Epidermal melanocyte (primary cell): Measurements from ENCODE around the gene DYNC1LI1.
"Not testable (repeated sequence)": the region's sequence is repeated elsewhere in the genome, so short reads cannot be mapped to it uniquely, and the experiment has no call there.

Source experiments
- DNase-seq: peaks from one replicate; pipeline ENCODE4 v3.0.0; 2011; ENCODE audit warnings: low spot score; ENCODE audit not compliant: insufficient read length

Gene DYNC1LI1

DNA sequence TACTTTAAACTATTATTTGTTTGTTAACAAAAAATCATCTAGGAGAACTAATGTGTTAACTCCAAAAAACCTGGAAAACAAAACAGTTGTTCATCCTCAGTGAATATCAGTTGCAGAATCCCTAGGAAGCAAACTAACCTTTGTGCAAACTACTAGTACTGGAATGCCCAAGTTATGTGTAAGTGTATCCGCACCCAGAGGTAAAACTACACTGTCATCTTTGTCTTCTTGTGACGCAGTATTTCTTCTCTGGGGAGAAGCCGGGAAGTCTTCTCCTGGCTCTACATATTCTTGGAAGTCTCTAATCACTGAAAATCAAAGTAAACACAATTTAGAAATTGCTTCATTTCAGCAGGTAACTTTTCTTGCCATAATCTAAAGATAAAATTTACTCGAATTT is 29.8 kb downstream of the DYNC1LI1 start:
- DNase-seq: no peak

DNA sequence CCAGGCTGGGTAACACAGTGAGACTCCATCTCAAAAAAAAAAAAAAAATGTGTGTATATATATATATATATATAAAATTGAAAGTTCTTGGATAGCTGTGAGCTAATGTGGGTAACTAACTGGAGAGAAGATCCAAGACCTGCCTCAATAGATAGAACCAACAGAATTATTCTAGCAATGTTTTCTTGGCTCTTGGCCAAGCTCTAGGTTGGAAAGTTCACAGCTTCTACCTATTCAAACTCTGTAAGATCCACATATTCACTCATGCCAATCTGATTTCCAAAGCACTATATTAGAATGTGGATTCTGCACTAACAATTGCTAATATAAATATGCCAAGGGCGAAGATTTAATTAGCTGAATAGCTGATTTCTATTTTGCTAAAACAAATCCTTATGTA is 38.2 kb downstream of the DYNC1LI1 start:
- no peak for DNase-seq

DNA sequence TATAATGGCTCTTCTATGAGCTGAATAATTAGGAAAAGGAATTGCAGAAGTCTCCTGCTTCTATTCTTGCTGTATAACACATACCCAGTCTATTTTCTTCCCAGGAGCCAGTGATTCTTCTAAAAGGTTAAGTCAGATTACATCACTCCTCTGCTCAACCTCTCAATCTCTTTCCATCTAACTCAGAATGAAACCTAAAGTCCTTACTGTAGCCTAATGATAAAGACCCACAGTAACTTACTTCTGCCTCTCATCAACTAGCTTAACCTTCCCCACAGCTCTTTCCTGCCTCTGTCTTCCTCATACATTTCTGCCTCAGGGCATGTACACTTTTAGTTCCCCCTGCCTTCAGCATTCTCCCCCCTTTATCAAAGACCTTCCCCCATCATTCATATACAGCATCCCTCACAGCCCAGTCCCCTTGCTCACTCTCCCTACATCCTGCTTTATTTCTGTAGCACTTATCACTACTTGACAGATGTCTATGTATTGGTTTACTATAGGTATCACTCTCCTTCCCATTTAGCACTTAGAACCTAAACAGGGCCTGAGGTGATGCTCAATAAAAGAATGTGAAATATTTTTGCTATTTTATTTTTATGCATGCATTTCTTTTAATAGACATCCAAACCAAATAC is 39.5 kb downstream of the DYNC1LI1 start:
- DNase-seq: no peak

DNA sequence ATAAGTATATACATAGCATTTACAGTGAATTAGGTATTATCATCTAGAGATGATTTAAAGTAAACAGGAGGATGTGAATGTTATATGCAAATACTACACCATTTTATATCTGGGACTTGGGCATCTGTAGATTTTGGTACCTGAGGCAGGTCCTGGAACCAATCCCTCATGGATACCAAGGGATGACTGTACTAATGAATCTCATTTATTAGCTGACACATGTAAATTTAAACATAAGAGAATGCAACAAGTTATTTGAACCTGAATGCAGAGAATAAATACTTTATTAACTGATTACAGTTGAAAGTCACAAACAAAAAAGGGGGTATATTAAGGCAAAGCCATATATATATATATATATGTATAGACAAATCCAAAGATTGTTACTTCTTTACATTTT is 44.9 kb downstream of the DYNC1LI1 start:
- DNase-seq: no peak

DNA sequence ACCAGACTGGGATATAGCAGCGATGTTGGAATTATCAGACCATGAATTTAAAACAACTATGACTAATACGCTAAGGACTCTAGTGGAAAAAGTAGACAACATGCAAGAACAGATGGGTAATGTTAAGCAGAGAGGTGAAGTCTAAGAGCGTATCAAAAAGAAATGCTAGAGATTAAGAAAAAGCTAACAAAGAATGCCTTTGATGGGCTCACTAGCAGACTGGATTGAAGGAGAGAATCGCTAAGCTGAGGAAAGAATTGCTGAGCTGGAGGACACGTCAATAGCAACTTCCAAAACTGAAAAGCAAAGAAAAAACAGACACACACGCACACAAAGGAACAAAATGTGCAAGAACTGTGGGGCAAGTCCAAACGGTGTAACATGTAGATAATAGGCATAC is 48.0 kb downstream of the DYNC1LI1 start:
- DNase-seq: no peak

DNA sequence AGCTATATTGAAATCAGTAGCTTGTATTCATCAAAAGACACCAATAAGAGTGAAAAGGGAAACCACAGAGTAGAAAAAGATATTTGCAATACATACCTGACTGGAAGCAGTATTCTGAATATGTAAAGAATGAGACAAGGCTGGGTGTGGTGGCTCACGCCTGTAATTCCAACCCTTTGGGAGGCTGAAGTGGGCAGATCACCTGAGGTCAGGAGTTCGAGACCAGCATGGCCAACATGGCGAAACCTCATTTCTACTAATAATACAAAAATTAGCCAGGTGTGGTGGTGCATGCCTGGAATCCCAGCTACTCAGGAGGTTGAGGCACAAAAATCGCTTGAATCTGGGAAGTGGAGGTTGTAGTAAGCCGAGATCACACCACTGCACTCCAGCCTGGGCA is 51.7 kb downstream of the DYNC1LI1 start:
- DNase-seq: not testable (repeated sequence)

DNA sequence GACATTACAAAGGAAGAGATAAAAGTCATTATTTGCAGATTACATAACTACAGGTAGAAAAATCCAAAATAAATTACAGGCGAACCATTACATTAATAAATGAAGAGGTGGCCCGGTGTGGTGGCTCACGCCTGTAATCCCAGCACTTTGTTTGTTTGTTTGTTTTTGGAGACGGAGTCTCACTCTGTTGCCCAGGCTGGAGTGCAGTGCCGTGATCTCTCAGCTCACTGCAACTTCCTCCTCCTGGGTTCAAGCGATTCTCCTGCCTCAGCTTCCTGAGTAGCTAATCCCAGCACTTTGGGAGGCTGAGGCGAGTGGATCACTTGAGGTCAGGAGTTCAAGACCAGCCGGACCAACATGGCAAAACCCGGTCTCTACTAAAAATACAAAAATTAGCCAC is 53.9 kb downstream of the DYNC1LI1 start:
- not testable (repeated sequence) for DNase-seq

DNA sequence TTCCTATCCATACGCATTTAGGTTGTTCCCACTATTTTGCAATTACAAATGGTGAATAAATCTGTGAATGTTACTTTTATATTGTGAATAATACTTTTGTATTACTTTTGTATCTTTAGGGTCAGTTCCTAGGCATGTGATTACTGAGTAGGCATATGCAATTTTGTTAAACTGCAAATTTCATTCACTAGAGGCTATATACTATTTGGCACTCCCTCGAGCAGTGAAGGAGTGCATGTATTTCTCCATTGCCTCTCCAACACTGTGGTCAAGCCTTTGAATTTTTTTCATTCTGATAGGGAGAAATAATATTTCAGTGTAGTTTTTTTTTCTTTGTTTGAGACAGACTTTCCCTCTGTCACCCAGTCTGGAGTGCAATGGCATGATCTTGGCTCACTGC is 59.7 kb downstream of the DYNC1LI1 start:
- DNase-seq: no peak

DNA sequence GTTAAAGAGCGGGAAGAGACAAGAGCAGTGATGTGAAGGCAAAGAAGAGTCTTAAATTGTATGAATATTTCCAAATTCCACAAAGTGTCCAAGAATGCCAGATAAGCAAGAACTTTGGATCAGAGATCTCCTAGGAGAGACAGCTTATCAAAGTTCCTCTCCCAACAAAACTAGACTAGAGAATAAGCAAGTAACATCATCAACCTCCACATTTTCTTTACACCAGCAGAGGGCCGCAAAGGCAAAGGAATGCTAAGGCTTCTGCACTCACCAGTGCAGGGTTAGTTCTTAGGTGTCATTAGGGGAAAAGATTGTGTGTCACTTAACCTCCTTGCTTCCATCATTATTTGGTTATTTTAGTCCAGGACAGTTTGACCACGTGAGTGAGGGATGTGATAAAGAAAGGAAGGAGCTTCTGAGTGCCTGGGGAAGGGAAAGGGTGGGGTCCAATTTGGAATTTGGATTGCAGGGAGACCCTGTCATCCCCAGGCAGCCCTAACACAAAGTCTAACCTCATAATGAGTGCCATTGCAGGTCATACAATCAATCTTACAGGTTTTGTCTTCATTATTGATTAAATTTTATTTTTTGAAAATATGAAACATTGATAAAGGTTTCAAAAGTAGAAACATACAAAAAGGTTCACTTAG is 60.5 kb downstream of the DYNC1LI1 start:
- peak; percentile 73 for DNase-seq

DNA sequence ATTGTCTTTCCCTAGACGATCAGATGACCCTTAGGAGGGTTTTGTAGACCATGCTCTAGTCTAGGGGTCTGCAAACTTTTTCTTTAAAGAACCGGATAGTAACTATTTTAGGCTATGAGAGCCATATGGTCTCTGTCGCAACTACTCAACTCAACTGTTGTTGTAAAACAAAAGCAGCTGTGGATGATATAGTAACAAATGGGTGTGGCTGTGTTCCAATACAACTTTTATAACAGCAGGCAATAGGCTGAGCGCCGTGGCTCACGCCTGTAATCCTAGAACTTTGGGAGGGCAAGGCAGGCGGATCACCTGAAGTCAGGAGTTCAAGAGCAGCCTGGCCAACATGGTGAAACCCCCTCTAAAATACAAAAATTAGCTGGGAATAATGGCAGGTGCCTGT is 61.9 kb downstream of the DYNC1LI1 start:
- no peak for DNase-seq

DNA sequence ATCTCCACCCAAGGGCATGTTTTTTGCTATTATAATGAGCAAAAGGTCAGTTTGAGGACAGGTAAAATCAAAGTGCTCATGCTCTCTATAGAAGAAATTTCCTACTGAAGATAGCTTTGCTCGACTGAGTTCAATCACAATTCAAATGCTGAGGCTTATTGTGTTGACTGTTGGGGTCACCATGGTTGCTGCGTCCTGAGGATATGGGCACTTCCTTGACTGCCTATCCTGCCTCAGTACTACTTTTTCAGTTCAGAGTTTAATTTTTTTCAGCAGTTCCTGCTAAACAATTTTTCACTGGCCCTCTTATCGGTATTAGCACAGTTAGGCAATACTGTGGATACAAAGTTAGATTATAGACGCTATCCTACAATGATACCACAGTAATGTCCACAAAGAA is 64.2 kb downstream of the DYNC1LI1 start:
- no peak for DNase-seq

DNA sequence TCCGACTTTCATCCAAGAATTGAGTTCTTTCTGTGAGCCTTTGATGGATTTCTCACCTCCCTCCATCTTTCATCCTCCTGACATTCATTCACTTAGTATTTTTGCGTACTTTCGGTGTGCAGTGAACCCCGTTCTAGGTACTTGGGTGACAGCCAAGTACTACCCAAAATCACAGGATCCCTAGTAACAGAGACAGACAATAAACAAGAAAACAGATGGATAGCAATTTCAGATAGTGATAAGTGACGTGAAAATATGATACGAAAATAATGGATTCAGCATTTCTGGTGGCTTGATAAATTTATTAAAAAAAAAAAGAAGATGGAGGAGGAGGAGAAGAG is 67.7 kb downstream of the DYNC1LI1 start:
- no peak for DNase-seq

DNA sequence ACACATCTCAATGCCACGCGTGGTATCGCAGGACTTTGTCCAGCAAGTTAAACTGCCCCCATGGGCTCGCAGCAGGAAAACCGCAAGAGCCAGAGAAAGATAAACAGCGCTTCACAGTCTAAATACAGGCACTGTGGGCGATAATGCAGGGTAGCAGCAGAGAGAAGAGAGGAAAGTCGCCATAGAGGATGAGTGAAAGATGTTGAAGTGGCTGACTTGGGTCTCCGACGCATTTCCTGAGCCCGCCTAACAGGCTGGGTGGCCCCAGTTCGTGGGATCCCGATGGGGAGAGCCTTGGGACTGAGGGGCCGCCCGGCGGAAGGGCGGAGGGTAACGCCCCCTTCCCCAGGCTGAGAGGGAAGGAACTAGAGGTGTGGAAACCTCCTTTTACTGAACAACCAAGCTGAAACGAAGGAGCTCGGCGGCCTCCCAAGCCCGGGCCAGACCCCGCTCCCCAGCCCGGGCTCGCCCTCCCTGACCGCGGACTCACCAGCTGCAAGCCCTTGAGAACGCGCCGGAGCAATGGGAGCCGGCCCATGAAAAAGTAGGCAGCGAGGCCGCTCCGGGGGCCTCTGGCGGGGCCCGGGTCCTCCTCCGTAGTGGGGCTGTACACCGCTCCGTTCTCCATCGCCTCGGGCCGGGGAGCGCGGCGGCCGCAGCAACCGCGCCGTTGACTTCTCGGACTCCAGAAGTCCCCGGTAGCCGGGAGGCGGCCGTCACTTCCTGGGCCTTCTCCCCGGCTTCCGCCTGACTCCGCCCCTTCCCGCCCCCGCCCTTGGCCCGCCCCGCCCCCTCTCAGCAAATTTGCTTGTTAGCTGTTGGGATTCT is 68.3 kb downstream of the DYNC1LI1 start, which contains the start of gene CMTM6:
TSS of gene CMTM6 (minus strand) at position 735 of the 828 bp plus-strand sequence. CDS start at position 628, 107 bp downstream.
- peak; percentile 90 for DNase-seq

DNA sequence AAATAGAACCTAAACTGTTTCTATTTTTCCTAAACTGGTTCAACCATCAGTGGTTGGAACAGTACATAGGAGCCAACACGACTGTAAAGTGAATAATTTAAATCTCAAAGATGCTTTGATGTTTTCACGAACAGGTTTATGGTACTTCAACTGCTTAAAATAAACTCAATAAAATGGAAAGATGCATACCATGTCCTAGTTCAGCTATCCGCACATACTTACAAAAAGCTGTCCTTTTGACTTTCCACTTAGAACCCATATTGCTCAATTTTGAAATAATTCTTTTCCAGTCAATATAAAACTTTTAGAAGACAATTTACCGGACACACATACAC is 68.9 kb downstream of the DYNC1LI1 start:
- DNase-seq: no peak

DNA sequence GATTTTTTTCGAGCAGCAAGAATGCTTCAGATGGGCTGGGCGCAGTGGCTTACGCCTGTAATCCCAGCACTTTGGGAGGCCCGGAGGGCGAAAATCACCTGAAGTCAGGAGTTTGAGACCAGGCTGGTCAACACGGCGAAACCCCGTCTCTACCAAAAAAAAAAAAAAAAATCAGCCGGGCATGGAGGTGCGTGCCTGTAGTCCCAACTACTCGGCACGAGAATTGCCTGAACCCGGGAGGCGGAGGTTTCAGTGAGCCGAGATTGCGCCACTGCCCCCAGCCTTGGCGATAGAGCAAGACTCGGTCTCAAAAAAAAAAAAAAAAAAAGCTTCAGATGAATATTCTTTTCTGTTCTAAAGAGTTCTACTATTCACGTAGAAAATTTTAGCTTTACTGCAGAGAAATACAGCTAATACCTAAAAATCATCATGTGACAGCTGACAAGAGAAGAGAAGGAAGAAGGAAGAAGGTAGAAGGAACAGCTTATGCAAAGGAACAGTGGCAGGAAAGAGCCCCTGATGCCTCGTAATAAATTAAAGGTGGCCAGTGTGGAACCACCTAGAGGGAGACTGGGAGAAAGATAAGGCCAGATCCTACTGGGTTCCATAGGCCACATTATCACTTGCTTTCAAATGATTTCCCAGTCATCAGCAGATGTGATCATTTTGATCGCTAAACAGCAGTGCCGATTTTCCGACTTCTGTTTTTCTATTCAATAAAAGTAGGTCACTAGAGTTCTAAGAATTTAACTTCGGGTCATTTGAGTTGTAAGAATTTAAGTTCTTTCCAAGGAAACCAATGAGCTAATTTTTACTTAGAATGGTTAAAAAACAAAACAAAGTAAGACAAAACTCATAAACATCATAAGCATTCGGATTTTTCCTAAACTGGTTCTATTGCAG is 69.5 kb downstream of the DYNC1LI1 start:
- no peak for DNase-seq

DNA sequence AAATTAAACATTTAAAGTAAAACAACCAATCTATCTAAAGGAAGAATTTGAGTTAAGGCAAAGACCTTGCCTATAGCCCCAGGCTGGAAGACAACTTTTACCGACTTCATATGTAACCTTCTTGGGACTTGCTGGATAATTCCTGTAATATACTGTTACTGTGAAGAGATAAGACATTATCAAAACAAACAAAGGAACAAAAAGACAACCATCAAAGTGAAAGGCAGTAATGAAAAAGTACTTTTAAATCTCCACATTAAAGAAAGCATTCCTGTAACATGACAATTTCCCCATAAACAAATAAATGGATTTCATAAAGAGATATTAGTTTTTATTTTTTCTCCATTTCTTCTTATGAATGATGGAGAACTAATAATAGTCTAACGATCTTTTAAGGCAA is 70.4 kb downstream of the DYNC1LI1 start:
- no peak for DNase-seq

DNA sequence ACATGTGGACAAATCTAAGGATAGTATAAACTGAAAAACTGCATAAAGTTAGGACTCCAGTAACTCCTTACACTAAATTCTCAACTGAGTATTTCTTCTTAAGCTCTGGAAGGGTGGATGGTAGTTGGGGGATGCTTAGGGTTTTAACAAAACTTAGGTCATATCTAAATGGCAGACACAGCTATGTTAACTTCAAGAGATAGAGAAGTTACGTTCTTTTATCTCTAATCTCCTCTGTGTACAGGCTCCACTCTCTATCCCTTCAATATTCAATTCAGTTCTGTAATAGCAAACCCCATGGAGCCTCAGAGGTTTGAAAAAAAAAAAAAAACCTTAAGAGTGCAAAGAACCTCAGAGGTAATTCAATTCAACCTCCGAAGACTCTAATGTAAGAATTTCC is 71.1 kb downstream of the DYNC1LI1 start:
- no peak for DNase-seq

DNA sequence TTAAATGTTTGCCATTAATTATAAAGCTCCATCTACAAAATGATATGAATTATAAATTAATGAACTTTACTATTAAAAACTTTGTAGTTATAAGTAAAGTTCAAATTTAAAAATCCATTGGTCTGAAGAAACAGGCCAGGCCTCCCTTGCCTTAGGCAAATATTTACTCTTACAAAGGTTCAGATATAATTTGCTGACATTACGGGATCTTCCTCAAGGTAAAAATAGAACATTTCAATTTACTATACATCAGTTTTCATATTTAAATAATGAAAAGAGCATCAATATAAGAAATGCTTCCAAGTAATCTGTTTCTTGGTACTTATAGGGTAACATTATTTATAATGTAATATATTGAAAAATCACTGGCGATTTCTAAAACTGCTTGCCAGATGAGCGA is 71.7 kb downstream of the DYNC1LI1 start:
- no peak for DNase-seq

DNA sequence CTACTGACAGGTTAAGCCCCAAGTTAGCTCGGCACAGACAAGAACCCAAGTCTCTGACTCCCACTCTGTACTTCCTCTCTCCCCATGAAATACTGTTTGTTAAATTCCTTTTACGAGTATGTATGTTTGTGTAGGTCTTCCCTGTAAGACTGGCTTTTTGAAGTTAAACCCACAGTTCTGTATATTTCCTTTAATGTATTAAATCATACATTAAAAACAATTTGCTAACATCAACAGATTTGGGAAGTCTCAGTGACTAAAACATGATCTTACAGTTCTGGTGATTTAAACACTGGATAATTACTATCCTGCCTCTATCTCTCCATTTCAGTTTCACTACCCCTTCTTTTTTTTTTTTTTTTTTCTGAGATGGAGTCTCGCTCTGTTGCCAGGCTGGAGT is 72.4 kb downstream of the DYNC1LI1 start:
- no peak for DNase-seq

DNA sequence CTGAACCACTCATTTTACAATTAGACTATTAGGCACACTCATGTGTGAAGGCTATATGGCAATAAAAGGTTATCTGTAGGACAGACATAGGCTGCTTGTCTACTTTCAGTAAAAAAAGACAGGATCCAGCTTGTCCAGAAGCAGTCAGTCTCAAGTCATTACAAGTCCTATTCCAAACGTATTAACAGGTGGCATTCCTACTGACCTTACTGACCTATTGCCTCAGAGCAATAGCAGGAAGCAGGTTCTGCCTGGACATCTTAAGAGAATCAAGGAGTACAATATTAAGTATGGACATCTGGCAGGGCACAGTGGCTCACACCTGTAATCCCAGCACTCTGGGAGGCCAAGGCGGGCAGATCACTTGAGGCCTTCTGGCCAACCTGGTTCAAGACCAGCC is 75.0 kb downstream of the DYNC1LI1 start:
- no peak for DNase-seq

DNA sequence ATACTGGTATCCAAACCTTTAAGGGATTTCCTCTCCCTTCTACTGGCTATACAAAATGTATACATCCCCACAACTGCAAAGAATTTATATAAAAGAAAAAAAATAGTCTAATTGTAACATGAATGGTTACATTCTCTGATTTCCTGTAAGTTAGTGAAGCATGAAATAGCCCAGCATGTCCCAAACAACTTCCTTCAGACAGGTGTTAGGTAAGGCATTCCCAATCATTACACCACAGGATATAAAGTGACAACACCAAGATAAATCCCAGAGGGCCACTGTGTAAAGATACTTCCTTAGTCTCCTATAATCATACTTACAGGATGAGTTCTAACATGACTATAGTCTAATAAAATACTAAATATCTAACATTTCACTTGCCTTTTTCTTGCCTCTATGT is 75.6 kb downstream of the DYNC1LI1 start:
- DNase-seq: no peak
